ENCODE data around the gene IFT80.
"Not testable (repeated sequence)": the region's sequence is repeated elsewhere in the genome, so short reads cannot be mapped to it uniquely, and the experiment has no call there.

The IFT80 gene

GRCh38 chr3:160259589-160259988 lies 139.4 kb downstream of the IFT80 start:
- DNase-seq: no peak

GRCh38 chr3:160257606-160258005 lies 141.4 kb downstream of the IFT80 start:
- DNase-seq: no peak

GRCh38 chr3:160253298-160253697 lies 145.7 kb downstream of the IFT80 start:
- no peak for DNase-seq

- DNase-seq: no peak
Measured at GRCh38 chr3:160247766-160248165, 151.3 kb downstream of the IFT80 start.

DNA sequence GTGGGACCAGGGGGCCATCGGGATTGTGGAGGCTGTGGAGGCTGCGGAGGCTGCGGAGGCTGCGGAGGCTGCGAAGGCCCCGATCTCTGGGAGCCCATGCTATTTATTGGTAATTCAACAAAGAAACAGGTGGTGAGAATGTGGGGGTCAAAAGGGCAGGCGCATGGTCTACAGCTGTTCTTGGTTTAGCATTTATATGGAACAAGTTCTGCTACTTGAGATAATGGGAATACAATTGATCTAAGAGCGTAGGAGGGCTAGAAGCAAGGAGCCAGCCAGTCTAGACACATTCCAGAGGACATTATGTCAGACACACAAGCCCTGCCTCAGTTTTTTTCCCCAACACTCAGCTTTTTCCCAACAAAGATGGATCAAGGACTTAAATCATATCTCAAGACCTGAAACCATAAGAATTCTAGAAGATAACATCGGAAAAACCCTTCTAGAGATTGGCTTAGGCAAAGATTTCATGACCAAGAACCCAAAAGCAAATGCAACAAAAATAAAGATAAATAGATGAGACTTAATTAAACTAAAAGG lies 153.7 kb downstream of the IFT80 start:
- no peak for DNase-seq

DNA sequence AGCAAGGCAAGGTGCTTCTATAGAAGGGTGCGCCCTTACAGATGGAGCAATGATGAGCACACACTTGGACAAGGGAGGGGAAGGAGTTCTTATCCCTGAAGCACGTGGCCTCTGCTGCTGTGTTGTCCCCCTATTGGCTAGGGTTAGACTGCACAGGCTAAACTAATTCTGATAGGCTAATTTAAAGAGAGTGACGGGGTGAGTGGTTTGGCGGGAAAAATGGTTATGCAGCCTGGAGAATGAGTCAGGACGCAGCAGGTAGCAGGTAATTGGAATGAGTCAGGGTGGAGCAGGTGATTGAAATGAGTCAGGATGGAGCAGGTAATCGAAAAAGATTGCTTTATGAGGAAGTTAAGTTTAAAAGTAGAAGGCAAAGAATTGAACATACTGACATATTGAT lies 158.3 kb downstream of the IFT80 start:
- not testable (repeated sequence) for DNase-seq

DNA sequence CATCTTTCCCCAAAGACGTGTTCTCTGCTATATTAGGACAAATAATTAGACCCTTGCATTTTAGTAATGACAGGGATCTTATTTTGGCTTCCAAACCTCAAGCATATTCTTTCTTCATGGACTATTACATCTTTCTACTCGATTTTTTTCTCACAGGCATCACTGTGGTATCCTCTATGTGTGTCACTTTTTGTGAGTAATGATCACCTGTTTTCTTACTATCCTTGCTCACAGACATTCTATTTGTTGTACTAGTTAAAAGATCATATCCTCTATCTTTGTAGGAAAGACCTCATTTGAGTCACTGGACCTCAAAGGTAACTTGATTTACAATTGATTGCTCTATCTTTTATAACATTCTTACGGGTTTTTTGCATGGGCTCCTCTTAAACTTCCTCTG lies 167.0 kb downstream of the IFT80 start:
- no peak for DNase-seq

DNA sequence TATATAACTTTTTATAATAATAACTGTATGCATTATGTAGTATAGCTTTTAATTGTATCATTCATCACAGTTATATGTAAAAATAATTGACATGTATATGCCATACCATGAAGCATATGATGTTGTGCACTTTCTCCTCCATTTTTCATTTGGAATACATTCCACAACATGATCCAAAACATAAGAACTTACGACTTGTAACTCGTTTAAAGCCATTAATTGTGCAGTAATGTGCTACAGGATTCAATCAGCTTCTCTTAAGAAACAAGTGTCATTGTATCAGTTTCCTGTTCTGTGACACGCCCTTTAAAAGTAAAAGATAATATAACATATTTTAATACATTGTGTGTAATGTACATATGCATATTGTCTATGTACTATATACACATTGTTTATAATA lies 171.6 kb downstream of the IFT80 start:
- no peak for DNase-seq

DNA sequence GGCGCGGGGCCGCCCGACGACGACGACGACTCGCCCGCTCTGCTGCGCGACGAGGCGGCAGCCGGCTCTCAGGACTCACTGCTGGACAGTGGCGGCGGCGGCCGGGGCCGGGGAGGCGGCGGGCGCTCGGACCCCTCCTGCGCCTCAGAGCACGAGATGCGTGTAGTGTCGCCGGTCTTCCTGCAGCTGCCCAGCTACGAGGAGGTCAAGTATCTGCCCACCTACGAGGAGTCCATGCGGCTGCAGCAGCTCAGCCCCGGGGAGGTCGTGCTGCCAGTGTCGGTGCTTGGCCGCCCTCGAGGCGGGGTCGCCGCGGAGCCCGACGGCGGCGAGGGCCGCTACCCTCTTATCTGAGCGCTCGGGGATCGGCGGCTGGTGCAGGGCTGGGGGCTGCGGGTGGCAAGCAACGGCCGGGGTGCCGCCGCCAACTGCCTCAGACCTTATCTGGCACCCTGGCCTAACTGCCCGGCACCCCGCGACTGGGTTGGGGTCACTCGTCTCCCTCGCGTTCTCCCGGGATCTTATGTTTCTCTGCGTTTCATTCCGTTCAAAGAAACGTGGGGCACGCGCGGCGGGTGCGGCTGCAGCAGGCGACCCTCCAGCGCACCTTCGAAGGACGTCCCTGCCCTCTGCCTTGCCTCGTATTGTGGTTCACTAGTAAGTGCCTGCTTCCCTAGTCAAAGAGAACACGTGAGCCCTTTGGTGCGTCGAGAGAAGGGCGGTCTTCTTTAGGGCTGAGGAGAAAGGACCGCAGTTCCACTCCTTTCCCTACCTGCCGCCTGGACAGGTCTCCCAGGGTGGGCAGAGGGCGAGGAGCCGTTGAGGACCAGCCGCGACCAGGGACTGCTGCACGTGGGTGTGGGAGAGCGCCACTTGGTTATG lies 172.8 kb downstream of the IFT80 start:
- DNase-seq: peak in 1 of 2 experiments; percentile 31

DNA sequence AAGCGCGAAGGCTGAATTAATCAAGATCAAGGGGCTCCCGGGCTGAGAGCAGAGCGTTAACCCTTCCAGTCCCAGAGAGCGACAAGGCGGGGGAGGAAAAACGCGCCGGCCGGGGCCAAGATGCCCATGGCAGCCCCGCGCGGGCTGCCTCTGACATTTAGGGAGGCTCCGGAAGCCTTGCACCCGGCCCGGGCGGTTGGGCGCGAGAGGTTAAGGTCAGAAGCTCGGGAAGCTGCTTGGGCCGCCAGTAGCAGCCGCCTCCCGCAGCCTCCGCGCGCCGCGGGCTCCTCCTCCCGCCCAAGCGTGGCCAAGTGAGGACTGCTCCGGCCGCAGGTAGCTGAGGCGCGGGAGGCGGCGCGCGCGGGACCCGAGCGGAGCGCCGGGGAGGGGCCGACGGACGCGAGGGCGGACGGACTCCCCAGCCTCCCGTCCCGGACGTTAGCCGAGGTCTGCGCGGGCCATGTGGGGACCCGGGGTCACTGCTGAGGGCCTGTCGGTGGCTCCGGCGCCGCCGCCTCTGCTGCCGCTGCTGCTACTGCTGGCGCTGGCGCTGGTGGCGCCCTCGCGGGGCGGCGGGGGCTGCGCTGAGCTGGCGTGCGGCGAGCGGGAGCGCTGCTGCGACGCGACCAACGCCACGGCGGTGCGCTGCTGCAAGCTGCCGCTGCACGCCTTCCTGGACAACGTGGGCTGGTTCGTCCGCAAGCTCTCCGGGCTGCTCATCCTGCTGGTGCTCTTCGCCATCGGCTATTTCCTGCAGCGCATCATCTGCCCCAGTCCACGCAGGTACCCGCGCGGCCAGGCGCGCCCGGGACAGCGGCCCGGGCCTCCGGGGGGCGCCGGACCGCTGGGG lies 173.6 kb downstream of the IFT80 start, which contains the start of gene C3orf80:
TSS of gene C3orf80 (plus strand) at position 247 of the 850 bp plus-strand sequence. CDS start at position 461, 214 bp downstream.
- DNase-seq: peak; percentile 62 to 71

DNA sequence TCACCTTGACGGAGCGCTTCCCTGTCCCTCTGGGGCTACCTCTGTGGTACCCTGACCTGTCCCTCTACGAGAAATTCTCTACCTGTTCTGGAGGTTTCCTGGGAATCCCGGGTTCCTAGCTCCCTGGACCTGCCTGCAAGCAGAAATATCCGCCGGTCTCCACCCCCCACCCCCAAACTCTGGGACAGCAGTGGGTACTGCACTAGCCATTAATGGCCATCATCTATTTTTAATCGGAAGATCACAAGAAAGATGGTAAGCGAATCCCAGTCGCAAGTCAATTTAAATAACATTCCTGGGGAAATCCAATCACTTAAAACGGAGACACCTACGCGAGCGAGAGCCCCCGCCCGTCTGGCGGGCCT lies 174.2 kb downstream of the IFT80 start:
- DNase-seq: no peak

- no peak for DNase-seq
Measured at GRCh38 chr3:160224256-160224655, 174.8 kb downstream of the IFT80 start.

DNA sequence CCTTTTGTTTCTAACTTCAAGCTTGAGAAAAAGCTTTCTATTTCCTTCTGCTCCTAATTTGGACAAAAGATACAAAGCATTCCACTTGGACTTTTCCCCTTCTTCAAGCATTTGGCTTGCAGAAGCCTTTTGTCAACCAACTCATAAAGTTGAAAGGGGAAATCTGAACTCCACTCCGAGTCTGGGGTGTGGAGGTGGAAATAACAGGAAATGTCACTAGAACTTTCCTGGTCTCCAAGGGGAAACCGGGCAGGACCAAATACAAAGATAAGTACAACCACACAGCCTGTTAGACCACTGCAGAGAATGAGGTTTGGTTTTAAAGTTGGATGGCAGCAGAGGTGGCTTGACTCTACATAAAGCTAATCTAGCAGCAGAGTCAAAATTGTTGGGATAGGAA lies 178.0 kb downstream of the IFT80 start:
- DNase-seq: no peak

GRCh38 chr3:160220038-160220437 lies 179.0 kb downstream of the IFT80 start:
- DNase-seq: no peak

DNA sequence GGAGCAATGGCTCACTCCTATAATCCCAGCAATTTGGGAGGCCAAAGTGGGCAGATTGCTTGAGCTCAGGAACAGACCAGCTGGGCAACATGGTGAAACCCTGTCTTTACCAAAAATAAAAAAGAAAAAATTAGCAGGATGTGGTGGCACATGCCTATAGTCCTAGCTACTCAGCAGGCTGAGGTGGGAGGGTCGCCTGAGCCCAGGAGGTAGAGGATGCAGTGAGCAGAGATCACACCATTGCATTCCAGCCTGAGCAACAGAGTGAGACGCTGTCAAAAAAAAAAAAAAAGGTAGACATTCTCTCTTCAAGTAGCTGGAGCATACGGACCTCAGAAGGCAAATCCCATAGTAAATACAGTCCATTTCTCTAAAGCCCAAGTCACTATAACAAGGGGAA lies 180.9 kb downstream of the IFT80 start:
- DNase-seq: no peak

DNA sequence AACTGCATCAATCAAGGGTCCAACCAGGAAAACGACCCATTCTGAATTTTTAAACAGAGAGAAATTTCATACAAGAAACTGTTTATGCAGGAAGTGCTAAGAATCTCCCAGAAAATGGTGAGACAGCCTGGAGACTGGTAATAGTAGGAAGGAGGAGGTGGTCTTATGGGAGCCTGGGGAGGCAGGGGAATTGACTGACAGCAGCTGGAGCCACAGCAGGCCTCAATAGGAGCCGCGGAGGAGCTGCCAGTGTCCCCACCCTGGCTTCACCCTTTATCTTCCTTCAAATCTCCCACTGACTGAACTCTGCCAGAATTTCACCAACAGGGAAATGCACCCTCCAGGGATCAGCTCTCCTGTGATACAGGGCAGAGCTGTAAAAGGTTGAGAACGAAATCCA lies 181.3 kb downstream of the IFT80 start:
- DNase-seq: no peak

GRCh38 chr3:160213191-160213590 lies 185.8 kb downstream of the IFT80 start:
- no peak for DNase-seq

DNA sequence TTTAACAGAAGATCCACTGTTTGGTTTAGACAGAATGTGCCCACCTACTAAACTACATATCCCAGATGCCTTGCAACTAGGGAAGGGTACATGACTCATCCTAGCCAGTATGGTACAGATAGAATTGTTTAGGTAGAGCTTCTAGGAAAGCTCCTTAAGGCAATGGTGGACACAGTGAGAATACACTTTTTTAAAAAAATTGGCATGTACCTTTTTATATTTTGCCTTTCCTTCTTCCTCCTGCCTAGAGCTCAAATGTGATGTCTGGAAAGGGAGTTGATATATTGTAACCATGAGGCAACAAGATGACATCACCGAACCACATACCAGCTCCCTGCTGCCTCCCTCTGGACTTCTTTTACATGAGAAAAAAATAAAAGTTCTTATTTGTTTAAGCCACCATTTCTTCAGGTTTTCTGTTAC lies 188.2 kb downstream of the IFT80 start:
- no peak for DNase-seq

DNA sequence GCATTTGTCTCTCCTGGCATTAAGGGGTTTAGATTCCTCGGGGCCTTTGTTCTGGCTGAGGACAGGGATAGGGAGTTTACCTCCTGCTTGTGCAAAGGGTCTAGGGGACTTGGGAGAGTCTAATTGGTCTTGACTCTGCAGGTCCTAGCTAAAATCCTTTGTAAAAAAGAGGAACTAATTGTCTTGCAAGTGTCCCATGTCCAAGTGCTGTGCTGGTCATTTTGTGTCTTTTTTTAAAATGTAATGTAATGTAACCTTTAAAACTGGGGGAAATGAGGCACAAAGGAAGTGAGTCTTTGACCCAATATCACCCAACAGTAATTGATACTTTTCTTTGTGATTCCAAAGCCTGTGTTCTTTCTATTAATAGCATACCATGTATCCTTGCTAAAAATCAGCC lies 188.7 kb downstream of the IFT80 start:
- no peak for DNase-seq
